ENCODE data around the gene SLC25A14.

The SLC25A14 gene

GRCh38 chrX:130385520-130385919 lies 45.8 kb downstream of the SLC25A14 start, which contains the start of gene GPR119:
TSS of gene GPR119 (minus strand) at chrX:130385674. CDS start at chrX:130385447, 227 bp downstream.
- no peak for DNase-seq

- no peak for DNase-seq
Observed at GRCh38 chrX:130386408-130386808, 46.7 kb downstream of the SLC25A14 start.

GRCh38 chrX:130393451-130394074 lies 53.8 kb downstream of the SLC25A14 start:
- no peak for DNase-seq

- DNase-seq = no peak
Observed at GRCh38 chrX:130395341-130395740, 55.6 kb downstream of the SLC25A14 start.

- peak; percentile 76 to 81 for DNase-seq
Observed at GRCh38 chrX:130401415-130402207, 61.9 kb downstream of the SLC25A14 start, which contains the start of gene RBMX2. TSS of gene RBMX2 (plus strand) at chrX:130401987. CDS start at chrX:130402033, 46 bp downstream.

GRCh38 chrX:130402208-130402684 lies 62.5 kb downstream of the SLC25A14 start:
- no peak for DNase-seq

- DNase-seq = peak in 1 of 2 donors; percentile 9
Observed at GRCh38 chrX:130413415-130413814, 73.7 kb downstream of the SLC25A14 start.

- no peak for DNase-seq
Observed at GRCh38 chrX:130414800-130415199, 75.1 kb downstream of the SLC25A14 start.

GRCh38 chrX:130415201-130415600 lies 75.5 kb downstream of the SLC25A14 start:
- no peak for DNase-seq

- DNase-seq = no peak
Observed at GRCh38 chrX:130416785-130417184, 77.1 kb downstream of the SLC25A14 start.

- no peak for DNase-seq
Observed at GRCh38 chrX:130418066-130418465, 78.3 kb downstream of the SLC25A14 start.

GRCh38 chrX:130418740-130419139 lies 79.0 kb downstream of the SLC25A14 start:
- no peak for DNase-seq

- DNase-seq = no peak
Observed at GRCh38 chrX:130419263-130419662, 79.5 kb downstream of the SLC25A14 start.
